Occipital lobe (tissue), 2 donors: ENCODE data around the gene CFAP97. TPM values are rescaled to one million over a fixed set of nuclear protein-coding genes. Genes with fewer than 3 reads are reported as not detected.

ENCODE experiments used
- DNase-seq: peaks from one replicate; lab custom pipeline; 2025; lab: John Stamatoyannopoulos, UW
- total RNA-seq: library from RNA; depleted of rRNA; stranded (reverse); fragments of >200 nt; gene quantifications from one replicate; pipeline ENCODE4 v1.2.3, GENCODE V29; 2014

Gene CFAP97
- total RNA-seq, 1 donor from 2014 or later: 73.5 TPM

DNA sequence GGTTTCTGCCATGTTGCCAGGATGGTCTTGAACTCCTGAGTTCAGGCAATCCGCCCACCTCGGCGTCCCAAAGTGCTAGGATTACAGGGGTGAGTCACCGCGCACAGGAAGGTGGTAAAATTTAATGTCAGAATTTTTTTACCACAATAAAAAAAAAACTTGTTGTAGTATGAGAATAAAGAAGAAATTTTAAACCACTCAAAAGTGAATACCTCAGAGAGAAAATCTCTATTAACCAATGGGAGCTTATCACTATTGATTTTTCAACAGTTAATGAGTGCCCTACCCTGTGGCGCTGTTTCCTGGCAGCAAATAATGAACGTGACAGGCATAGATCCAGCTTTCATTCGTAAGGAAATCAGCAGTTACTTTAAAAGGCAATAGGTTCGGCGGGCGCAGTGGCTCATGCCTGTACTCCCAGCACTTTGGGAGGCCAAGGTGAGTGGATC lies 93.4 kb downstream of the CFAP97 start:
- no peak for DNase-seq

DNA sequence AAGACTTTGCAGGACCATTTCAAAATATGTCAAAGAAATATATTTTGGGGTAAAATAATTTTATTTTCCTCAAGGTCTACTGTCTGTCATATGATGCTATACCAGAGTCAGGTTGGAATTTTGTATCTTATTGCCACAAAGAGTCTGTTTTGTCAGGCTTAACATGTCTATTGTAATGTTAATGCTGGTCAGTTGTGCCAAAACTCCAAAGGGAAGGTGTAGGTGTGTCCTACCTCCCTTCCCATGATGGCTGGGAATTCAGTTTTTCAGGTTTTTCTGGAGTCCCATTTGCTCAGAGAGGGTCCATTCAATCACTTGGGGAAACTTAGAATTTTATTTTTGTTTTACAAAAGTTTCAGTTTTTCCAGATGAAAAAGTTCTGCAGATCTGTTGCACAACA lies 94.1 kb downstream of the CFAP97 start:
- no peak for DNase-seq

Other genes starting within 250 kb of the CFAP97 start
- not detected for gene HELT, start 185.5 kb downstream of the CFAP97 start, total RNA-seq
- gene SLC25A4, start 60.7 kb downstream of the CFAP97 start, total RNA-seq: 31.0 TPM
- gene SNX25, start 5.6 kb upstream of the CFAP97 start, total RNA-seq: 50.4 TPM
- gene LRP2BP, start 191.9 kb upstream of the CFAP97 start, total RNA-seq: 10.8 TPM
- gene ANKRD37, start 192.8 kb upstream of the CFAP97 start, total RNA-seq: 25.1 TPM
- gene UFSP2, start 222.0 kb upstream of the CFAP97 start, total RNA-seq: 53.0 TPM